Ishikawa (cell line): ENCODE measurements around the gene HSPH1.

Experiments
- CEBPB ChIP-seq: IDR thresholded peaks from 2 replicates; pipeline ENCODE4 v1.6.1; 2012
- CREB1 ChIP-seq: IDR thresholded peaks from 2 replicates; pipeline ENCODE4 v1.6.1; 2012; ENCODE audit warnings: low read depth
- EGR1 ChIP-seq: IDR thresholded peaks from 2 replicates; pipeline ENCODE4 v1.6.1; 2012
- EP300 ChIP-seq: IDR thresholded peaks from 2 replicates; pipeline ENCODE4 v1.6.1; 2012; ENCODE audit warnings: borderline replicate concordance
- FOXM1 ChIP-seq: IDR thresholded peaks from 2 replicates; pipeline ENCODE4 v1.6.1; 2012; ENCODE audit warnings: low read depth, borderline replicate concordance
- NFIC ChIP-seq: IDR thresholded peaks from 2 replicates; pipeline ENCODE4 v1.6.1; 2012
- RAD21 ChIP-seq: IDR thresholded peaks from 2 replicates; pipeline ENCODE4 v1.6.1; 2012; ENCODE audit warnings: low read depth
- TAF1 ChIP-seq: IDR thresholded peaks from 2 replicates; pipeline ENCODE4 v1.6.1; 2012; ENCODE audit warnings: low read depth, mild to moderate bottlenecking
- TCF12 ChIP-seq: IDR thresholded peaks from 2 replicates; pipeline ENCODE4 v1.6.1; 2012; ENCODE audit warnings: low read depth
- TEAD4 ChIP-seq: IDR thresholded peaks from 2 replicates; pipeline ENCODE4 v1.6.1; 2012
- YY1 ChIP-seq: IDR thresholded peaks from 2 replicates; pipeline ENCODE4 v1.6.1; 2012; ENCODE audit warnings: low read depth
- ZBTB7A ChIP-seq: IDR thresholded peaks from 2 replicates; pipeline ENCODE4 v1.6.1; 2012; ENCODE audit warnings: low read depth
- TF ChIP-seq, protein P1 (sequence below): IDR thresholded peaks from 2 replicates; pipeline ENCODE4 v1.6.1; 2012
- TF ChIP-seq, protein P2 (sequence below): IDR thresholded peaks from 2 replicates; pipeline ENCODE4 v1.6.1; 2012; ENCODE audit warnings: low read depth, mild to moderate bottlenecking
- TF ChIP-seq, protein P3 (sequence below): IDR thresholded peaks from 2 replicates; pipeline ENCODE4 v1.6.1; 2012

HSPH1 gene

DNA sequence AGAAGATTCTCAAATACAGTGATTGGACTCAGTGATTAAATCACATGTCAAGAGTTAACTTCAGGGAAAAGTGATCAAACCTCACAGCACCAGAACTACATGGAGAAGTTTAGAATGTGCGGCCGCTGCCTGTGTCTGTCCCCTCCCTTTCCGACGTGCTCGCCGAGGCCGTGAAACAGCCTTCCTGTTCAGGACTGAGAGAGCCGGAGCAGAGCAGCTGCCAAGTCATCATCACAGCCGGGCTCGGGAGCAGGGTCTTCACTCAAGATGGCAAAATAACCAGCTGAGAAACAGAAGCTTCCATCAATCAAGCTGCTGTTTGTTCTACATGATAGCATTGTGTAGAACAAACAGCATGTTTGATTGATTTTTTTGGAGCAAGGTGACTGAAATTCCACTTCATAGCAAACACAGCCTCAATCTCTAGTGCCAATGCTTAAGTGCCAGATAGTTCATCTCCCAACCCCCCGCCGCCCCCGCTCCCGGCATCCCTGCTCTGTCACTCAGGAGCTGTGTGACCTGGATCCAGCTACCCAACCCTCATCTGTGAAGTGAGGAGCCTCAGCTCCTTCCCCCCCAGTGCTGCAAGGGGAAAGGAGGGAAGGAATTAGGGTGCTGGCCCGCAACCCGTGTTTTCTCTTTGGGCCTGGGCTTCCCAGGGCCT is 70.6 kb downstream of the HSPH1 start:
- TF ChIP-seq YY1 (no peak), TEAD4 (no peak), TAF1 (no peak), CREB1 (no peak), FOXM1 (no peak)
- TF ChIP-seq, protein P1, sequence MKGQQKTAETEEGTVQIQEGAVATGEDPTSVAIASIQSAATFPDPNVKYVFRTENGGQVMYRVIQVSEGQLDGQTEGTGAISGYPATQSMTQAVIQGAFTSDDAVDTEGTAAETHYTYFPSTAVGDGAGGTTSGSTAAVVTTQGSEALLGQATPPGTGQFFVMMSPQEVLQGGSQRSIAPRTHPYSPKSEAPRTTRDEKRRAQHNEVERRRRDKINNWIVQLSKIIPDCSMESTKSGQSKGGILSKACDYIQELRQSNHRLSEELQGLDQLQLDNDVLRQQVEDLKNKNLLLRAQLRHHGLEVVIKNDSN, result no peak

DNA sequence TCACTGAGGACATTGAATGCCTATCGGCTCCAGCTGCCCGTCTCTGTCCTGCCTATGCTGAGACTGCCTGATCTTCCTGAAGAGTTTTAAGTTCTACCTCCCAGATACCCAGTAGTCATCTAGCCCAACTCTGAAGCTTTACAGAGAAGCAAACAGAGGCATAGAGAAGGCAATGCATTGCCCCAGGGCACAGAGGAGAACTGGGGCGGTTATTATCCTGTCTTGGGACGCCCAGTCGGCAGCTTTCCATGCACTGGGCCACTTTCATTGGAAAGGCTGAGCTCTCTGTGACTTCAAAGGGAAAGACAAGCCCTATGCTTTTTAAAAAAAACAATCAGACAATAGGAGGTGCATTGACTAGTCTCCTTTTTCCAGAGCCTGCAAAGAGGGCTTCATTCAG is 71.6 kb downstream of the HSPH1 start:
- no peak for TF ChIP-seq TEAD4
- no peak for TF ChIP-seq FOXM1
- no peak for TF ChIP-seq EP300
- TF ChIP-seq, protein P2, sequence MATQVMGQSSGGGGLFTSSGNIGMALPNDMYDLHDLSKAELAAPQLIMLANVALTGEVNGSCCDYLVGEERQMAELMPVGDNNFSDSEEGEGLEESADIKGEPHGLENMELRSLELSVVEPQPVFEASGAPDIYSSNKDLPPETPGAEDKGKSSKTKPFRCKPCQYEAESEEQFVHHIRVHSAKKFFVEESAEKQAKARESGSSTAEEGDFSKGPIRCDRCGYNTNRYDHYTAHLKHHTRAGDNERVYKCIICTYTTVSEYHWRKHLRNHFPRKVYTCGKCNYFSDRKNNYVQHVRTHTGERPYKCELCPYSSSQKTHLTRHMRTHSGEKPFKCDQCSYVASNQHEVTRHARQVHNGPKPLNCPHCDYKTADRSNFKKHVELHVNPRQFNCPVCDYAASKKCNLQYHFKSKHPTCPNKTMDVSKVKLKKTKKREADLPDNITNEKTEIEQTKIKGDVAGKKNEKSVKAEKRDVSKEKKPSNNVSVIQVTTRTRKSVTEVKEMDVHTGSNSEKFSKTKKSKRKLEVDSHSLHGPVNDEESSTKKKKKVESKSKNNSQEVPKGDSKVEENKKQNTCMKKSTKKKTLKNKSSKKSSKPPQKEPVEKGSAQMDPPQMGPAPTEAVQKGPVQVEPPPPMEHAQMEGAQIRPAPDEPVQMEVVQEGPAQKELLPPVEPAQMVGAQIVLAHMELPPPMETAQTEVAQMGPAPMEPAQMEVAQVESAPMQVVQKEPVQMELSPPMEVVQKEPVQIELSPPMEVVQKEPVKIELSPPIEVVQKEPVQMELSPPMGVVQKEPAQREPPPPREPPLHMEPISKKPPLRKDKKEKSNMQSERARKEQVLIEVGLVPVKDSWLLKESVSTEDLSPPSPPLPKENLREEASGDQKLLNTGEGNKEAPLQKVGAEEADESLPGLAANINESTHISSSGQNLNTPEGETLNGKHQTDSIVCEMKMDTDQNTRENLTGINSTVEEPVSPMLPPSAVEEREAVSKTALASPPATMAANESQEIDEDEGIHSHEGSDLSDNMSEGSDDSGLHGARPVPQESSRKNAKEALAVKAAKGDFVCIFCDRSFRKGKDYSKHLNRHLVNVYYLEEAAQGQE, result no peak
- TF ChIP-seq, protein P3, sequence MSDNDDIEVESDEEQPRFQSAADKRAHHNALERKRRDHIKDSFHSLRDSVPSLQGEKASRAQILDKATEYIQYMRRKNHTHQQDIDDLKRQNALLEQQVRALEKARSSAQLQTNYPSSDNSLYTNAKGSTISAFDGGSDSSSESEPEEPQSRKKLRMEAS, result no peak
- no peak for TF ChIP-seq CREB1
- TF ChIP-seq EGR1, result no peak
- TF ChIP-seq TAF1, result no peak
- TF ChIP-seq TCF12, result no peak
- TF ChIP-seq NFIC, result no peak
- TF ChIP-seq, protein P1, result no peak
- no peak for TF ChIP-seq RAD21
- no peak for TF ChIP-seq YY1
- TF ChIP-seq CEBPB, result no peak
- TF ChIP-seq ZBTB7A, result no peak

DNA sequence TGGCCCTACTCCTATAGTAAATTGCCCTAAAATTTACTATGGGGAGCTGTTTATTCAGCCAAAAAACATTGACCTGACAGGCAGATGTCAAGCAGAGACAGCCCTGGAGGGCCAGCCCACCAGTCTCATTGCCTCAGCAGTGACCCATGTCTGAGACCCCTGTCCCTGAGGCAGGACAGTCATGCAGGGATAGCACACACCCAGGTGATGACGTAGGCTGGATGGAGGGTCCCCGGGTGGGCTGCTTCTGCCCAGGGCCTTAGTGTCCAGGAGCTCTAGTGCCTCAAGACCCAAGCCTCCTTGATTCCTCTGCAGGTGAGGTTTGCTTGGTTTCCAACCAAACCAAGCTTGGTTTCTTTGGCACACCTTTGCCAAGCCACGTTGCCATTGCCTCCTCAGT is 72.1 kb downstream of the HSPH1 start:
- TF ChIP-seq CREB1 (no peak), NFIC (no peak), FOXM1 (no peak), EGR1 (no peak), TEAD4 (no peak), TAF1 (no peak), RAD21 (no peak), YY1 (no peak), EP300 (no peak), CEBPB (no peak), ZBTB7A (no peak), TCF12 (no peak)
- TF ChIP-seq, protein P2, result no peak
- TF ChIP-seq, protein P1, result no peak
- TF ChIP-seq, protein P3, result no peak

DNA sequence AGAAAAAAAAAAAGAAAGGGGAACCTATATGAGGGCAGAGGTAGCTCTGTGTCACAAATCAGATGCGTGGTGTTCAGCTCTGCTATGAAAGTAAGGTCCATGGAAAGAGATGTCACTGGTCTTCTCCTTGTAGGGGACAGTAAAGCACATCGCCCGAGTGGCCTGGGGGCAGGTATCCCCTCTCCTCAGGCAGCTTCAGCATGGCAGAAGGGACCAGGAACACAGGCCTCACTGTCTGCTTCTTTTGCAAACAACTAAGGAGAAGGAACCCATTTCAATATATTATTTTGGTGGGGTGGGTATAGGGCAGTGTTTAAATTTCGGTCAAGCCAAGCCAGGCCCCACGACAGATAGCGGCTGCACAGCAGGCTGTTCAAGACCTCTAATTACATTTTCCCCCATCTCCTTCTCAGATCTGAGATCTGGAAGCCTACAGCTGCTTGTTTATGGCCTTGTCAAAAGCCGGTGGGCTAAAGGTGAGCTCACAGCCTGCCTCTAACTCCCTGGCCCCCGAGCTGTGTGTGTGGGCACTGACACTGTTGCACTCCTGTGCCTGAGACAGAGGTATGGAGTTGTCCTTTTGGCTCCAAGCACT is 72.8 kb downstream of the HSPH1 start:
- TF ChIP-seq YY1, result no peak
